ENCODE data around the gene CRHR1. TPM values are rescaled to one million over a fixed set of nuclear protein-coding genes. Genes with fewer than 3 reads are reported as not detected.
"Not testable (repeated sequence)": the region's sequence is repeated elsewhere in the genome, so short reads cannot be mapped to it uniquely, and the experiment has no call there.

Gene CRHR1
- total and polyA plus RNA-seq, 4 donors: 1.9 to 10.4 (median 5.6) TPM

DNA sequence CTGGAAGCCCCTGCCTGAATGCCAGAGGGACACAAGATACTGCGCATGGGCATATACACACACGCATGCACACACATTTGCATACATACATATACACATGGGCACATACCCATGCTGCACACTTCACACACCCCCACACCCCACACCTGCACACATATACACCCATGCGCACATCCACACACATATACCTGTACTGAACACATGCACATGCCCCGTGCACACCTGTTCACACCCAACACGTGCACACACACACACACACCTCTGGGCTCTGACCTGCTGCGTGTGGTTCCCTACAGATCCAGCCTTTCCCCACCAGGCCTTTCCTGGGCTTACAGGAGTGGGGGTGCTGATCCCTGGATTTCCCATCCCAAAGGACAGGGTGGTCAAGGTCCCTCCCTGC is 66.9 kb downstream of the CRHR1 start:
- peaks cover 3% of the 10 kb centered on the region for H3K27me3 ChIP-seq (ENCODE audit: control insufficient read depth, insufficient read depth, low read length)
- H3K36me3 ChIP-seq (ENCODE audit: control insufficient read depth, insufficient read depth, low read length): peaks cover 6% of the 10 kb centered on the region
- H3K4me1 ChIP-seq (ENCODE audit: control insufficient read depth, insufficient read depth, low read length): peaks cover 12% of the 10 kb centered on the region
- no peak overlapping the region for H3K27ac ChIP-seq (ENCODE audit: low read depth, low read length)
- DNase-seq (ENCODE audit: low read depth in 4 of 6, low spot score in 6 of 6): no peak
- 86% methylated on average over 5 of the region's 6 CpGs for WGBS (ENCODE audit: insufficient coverage)
- no peak overlapping the region for H3K4me3 ChIP-seq (ENCODE audit: low read depth, low read length)
- H3K9me3 ChIP-seq (ENCODE audit: control insufficient read depth, insufficient read depth, low read length): no peaks in the 10 kb centered on the region

DNA sequence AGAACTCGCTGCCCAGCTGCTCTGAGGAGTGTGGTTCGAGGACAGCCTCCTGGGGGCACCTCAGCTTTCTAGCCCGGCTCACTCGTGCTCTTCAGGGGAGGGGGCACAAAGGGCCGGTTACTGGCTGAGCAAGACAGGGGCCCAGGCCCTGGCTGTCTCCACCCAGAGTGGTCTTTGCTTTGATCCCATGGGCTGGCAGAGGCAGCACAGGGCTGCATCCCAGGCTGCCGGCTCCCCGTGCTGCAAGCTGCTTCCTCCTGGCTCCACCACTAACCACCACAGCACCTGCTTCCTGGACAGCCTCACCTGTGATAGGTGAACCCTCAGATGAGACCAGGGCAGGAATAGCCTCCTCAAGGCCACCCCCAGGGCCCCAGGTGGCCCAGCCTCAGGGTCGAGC is 67.3 kb downstream of the CRHR1 start:
- Histone ChIP-seq H3K27ac (ENCODE audit: low read depth, low read length) (no peak overlapping the region), H3K9me3 (ENCODE audit: control insufficient read depth, insufficient read depth, low read length) (no peaks in the 10 kb centered on the region), H3K4me3 (ENCODE audit: low read depth, low read length) (no peak overlapping the region), H3K27me3 (ENCODE audit: control insufficient read depth, insufficient read depth, low read length) (peaks cover 3% of the 10 kb centered on the region), H3K4me1 (ENCODE audit: control insufficient read depth, insufficient read depth, low read length) (peaks cover 12% of the 10 kb centered on the region), H3K36me3 (ENCODE audit: control insufficient read depth, insufficient read depth, low read length) (peaks cover 6% of the 10 kb centered on the region)
- DNase-seq (ENCODE audit: low read depth in 4 of 6, low spot score in 6 of 6): no peak
- WGBS (ENCODE audit: insufficient coverage): 48% methylated on average over 8 of the region's 8 CpGs

DNA sequence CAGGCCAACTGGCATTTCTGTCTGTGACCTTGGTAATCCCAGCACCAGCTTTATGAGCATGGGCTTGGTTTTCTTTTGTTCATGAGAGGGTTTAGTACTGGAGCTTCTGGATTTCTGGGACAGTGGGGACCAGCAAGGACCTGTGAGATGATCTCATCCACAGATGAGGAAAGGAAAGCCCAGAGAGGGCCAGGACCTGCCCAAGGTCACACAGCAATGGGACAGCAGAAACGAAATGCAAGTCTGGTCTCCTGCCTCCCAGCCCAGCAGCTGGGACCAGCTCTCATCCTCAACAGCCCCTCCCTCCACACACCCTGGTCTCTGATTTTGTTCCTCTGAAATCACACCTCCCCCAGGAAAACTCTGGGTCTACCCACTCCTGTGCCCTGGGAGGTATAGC is 67.8 kb downstream of the CRHR1 start:
- Histone ChIP-seq H3K4me1 (ENCODE audit: control insufficient read depth, insufficient read depth, low read length) (peaks cover 12% of the 10 kb centered on the region), H3K27me3 (ENCODE audit: control insufficient read depth, insufficient read depth, low read length) (peaks cover 3% of the 10 kb centered on the region), H3K9me3 (ENCODE audit: control insufficient read depth, insufficient read depth, low read length) (no peaks in the 10 kb centered on the region), H3K36me3 (ENCODE audit: control insufficient read depth, insufficient read depth, low read length) (peaks cover 6% of the 10 kb centered on the region), H3K4me3 (ENCODE audit: low read depth, low read length) (no peak overlapping the region), H3K27ac (ENCODE audit: low read depth, low read length) (no peak overlapping the region)
- WGBS (ENCODE audit: insufficient coverage): 86% methylated on average over 1 of the region's 1 CpG
- DNase-seq (ENCODE audit: low read depth in 4 of 6, low spot score in 6 of 6): no peak

DNA sequence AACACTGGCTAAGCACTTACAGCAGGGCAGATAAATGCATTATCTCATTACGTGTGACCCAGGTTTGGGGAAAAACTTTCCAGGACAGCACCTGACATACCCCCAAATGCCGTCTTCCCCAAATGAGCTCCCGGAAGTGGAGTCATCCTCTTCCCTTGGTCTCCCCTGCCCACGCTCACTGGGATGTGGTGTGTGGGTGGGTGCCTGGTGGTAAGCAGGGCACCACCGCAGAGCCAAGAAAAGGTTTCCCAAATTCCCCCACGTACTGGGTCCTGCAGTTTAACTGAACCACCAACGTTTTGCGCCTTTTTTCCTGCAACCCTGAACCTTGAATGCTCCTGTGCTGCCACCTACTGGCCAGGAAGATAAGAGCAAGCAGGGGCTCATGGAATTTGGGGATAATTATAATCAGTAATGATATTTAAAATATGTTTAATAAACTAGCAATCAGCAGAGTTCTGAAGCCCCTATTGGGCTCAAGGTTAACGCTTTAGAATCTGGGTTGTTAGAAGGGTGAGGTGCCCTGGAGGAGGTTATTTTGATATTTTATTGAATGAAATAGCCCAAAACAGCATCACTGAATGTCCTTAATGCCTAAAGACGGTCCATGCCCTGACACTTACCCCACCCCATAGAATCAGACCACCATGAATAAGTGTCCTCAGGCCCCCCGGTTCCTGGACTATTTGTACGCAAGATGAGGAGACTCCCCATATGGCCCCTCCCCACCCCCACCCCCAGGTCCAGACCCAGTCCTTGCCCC is 68.6 kb downstream of the CRHR1 start:
- 33% methylated on average over 1 of the region's 12 CpGs for WGBS (ENCODE audit: insufficient coverage)
- H3K4me3 ChIP-seq (ENCODE audit: low read depth, low read length): no peak overlapping the region
- peaks cover 6% of the 10 kb centered on the region for H3K36me3 ChIP-seq (ENCODE audit: control insufficient read depth, insufficient read depth, low read length)

DNA sequence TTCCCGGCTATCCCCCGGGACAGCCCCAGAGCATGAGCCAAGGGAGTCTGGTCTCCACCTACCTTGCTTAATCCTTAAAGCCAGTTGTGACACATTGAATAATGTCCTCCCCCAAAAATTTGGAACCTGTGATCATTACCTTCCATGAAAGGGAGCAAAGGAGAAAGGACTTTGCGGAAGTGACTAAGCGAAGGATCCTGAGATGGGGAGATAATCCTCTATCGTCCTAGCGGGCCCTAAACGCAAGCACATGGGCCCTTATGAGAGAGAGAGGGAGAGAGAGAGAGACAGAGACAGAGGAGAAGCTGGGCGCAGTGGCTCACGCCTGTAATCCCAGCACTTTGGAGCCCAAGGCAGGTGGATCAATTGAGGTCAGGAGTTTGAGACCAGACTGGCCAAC is 70.1 kb downstream of the CRHR1 start:
- no peak overlapping the region for H3K27ac ChIP-seq (ENCODE audit: low read depth, low read length)
- no peaks in the 10 kb centered on the region for H3K9me3 ChIP-seq (ENCODE audit: control insufficient read depth, insufficient read depth, low read length)
- peaks cover 3% of the 10 kb centered on the region for H3K27me3 ChIP-seq (ENCODE audit: control insufficient read depth, insufficient read depth, low read length)
- DNase-seq (ENCODE audit: low read depth in 4 of 6, low spot score in 6 of 6): no peak
- no peak overlapping the region for H3K4me3 ChIP-seq (ENCODE audit: low read depth, low read length)
- no peaks in the 10 kb centered on the region for H3K36me3 ChIP-seq (ENCODE audit: control insufficient read depth, insufficient read depth, low read length)
- WGBS (ENCODE audit: insufficient coverage): 83% methylated on average over 9 of the region's 9 CpGs
- H3K4me1 ChIP-seq (ENCODE audit: control insufficient read depth, insufficient read depth, low read length): peaks cover 2% of the 10 kb centered on the region

More for the DNA sequence above, 68.6 kb downstream of the CRHR1 start:
- DNase-seq (ENCODE audit: low read depth in 4 of 6, low spot score in 6 of 6): peak; percentile 26 to 92 (median 50)
- no peaks in the 10 kb centered on the region for H3K9me3 ChIP-seq (ENCODE audit: control insufficient read depth, insufficient read depth, low read length)
- H3K4me1 ChIP-seq (ENCODE audit: control insufficient read depth, insufficient read depth, low read length): peaks cover 12% of the 10 kb centered on the region
- H3K27me3 ChIP-seq (ENCODE audit: control insufficient read depth, insufficient read depth, low read length): peaks cover 3% of the 10 kb centered on the region
- H3K27ac ChIP-seq (ENCODE audit: low read depth, low read length): no peak overlapping the region

DNA sequence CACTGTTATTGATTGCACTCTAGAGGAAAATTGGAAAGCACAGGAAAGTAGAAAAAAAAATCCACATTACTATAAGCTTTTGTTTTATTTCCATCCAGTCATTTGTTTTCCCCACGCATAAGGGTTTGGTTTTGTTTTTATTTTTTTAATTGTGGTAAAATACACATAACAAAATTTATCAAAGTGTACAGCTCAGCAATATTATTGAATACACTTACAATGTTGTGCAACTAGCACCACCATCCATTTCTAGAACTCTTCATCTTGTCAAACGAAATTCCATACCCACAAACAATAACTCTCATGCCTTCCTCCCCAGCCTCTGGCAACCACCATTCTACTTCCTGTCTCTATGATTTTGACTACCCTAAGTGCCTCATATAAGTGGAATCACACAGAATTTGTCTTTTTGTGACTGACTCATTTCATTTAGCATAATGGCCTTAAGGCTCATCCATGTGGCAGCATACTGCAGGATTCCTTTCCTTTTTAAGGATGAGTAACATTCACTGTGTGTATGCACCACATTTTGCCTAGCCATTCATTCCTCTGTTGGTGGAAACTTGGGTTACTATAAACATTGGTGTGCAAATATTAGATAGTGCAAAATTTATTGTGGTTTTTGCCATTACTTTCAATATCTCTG is 71.7 kb downstream of the CRHR1 start:
- Histone ChIP-seq H3K27ac (ENCODE audit: low read depth, low read length) (no peak overlapping the region), H3K4me1 (ENCODE audit: control insufficient read depth, insufficient read depth, low read length) (peaks cover 2% of the 10 kb centered on the region), H3K4me3 (ENCODE audit: low read depth, low read length) (no peak overlapping the region), H3K36me3 (ENCODE audit: control insufficient read depth, insufficient read depth, low read length) (no peaks in the 10 kb centered on the region), H3K9me3 (ENCODE audit: control insufficient read depth, insufficient read depth, low read length) (no peaks in the 10 kb centered on the region), H3K27me3 (ENCODE audit: control insufficient read depth, insufficient read depth, low read length) (peaks cover 3% of the 10 kb centered on the region)
- 69% methylated on average over 1 of the region's 2 CpGs for WGBS (ENCODE audit: insufficient coverage)
- DNase-seq (ENCODE audit: low read depth in 4 of 6, low spot score in 6 of 6): peak in 1 of 6 donors; percentile 63

DNA sequence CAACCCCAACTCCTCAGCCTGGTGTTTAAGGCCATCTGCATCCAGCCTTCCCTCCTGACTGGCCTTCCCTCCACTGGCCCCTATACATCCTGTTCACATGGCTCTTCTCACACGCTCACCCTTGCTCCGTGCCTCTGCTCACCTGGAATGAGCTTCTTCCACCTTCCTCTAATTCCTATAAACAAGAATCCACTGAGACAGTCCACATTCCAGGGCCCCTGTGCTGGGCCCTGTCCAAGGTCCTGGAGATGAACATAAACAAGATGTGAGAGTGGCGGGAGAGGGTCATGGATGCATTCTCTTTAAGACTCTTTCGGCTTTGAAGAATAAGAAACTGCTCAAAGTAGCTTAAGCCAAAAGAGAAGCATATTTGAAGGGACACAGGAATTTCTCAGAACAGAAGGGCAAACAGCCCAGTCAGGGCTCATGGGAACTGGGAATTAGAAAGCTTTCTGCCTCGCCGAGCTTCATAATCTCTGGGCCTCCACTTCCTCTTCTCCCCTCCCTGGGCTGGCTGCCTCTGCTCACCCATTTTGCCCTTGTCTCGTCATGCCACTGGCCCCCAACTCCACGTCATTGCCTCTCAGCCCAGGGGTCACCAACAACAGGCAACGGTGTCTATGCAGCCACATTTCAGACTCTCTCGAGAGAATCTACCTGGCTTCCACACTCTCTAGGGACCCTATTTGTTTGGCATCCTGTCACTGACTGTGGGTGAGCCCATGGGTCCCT is 74.0 kb downstream of the CRHR1 start:
- Histone ChIP-seq H3K27ac (ENCODE audit: low read depth, low read length) (no peak overlapping the region), H3K36me3 (ENCODE audit: control insufficient read depth, insufficient read depth, low read length) (no peaks in the 10 kb centered on the region), H3K4me3 (ENCODE audit: low read depth, low read length) (no peak overlapping the region), H3K4me1 (ENCODE audit: control insufficient read depth, insufficient read depth, low read length) (no peaks in the 10 kb centered on the region), H3K9me3 (ENCODE audit: control insufficient read depth, insufficient read depth, low read length) (no peaks in the 10 kb centered on the region), H3K27me3 (ENCODE audit: control insufficient read depth, insufficient read depth, low read length) (no peaks in the 10 kb centered on the region)
- WGBS (ENCODE audit: insufficient coverage): 40% methylated on average over 7 of the region's 10 CpGs
- peak in 1 of 6 donors; percentile 40 for DNase-seq (ENCODE audit: low read depth in 4 of 6, low spot score in 6 of 6)

DNA sequence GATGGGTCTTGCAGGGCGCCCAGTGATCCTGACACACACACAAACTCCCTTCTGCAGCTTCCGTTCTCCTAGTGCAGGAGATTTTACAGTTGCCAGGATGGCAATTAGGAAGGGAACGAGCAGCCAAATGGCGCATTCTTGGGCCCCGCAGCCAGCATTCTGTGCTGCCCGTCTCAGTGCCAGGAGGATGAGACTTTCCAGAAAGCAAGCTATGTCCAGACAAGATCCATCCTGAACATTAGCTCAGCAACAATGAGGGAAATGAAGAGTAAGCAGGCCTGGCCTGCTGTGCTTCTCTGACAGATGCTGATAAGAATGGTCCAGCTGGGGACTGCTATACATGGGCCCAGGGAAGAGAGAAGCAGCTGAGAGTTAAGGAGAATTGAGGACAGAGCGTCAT is 77.0 kb downstream of the CRHR1 start:
- Histone ChIP-seq H3K9me3 (ENCODE audit: control insufficient read depth, insufficient read depth, low read length) (no peaks in the 10 kb centered on the region), H3K4me1 (ENCODE audit: control insufficient read depth, insufficient read depth, low read length) (no peaks in the 10 kb centered on the region), H3K27ac (ENCODE audit: low read depth, low read length) (no peak overlapping the region), H3K36me3 (ENCODE audit: control insufficient read depth, insufficient read depth, low read length) (no peaks in the 10 kb centered on the region), H3K4me3 (ENCODE audit: low read depth, low read length) (no peak overlapping the region), H3K27me3 (ENCODE audit: control insufficient read depth, insufficient read depth, low read length) (no peaks in the 10 kb centered on the region)
- DNase-seq (ENCODE audit: low read depth in 4 of 6, low spot score in 6 of 6): peak in 2 of 6 donors; percentile 34 to 45
- WGBS (ENCODE audit: insufficient coverage): 53% methylated on average over 4 of the region's 7 CpGs

DNA sequence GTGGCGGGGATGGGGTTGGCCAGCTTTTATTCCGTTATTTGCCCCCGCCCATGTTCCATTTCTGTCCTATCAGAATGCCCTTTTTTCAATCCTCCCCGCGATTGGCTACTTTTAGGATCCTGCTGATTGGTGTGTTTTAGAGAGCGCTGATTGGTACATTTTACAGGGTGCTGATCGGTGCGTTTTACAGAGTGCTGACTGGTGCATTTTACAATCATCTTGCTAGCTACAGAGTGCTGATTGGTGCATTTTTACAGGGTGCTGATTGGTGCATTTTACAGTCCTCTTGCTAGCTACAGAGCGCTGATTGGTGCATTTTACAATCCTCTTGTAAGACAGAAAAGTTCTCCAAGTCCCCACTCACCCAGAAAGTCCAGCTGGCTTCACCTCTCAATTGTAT is 78.0 kb downstream of the CRHR1 start:
- not testable (repeated sequence) for H3K27me3 ChIP-seq (ENCODE audit: control insufficient read depth, insufficient read depth, low read length); H3K36me3 ChIP-seq (ENCODE audit: control insufficient read depth, insufficient read depth, low read length); H3K4me1 ChIP-seq (ENCODE audit: control insufficient read depth, insufficient read depth, low read length); H3K4me3 ChIP-seq (ENCODE audit: low read depth, low read length); H3K27ac ChIP-seq (ENCODE audit: low read depth, low read length); DNase-seq (ENCODE audit: low read depth in 4 of 6, low spot score in 6 of 6); H3K9me3 ChIP-seq (ENCODE audit: control insufficient read depth, insufficient read depth, low read length)
- no CpG with 5 or more reads among the region's 9 CpGs for WGBS (ENCODE audit: insufficient coverage)
